H1 (cell line): ENCODE data around the gene STX4. TPM values are rescaled to one million over a fixed set of nuclear protein-coding genes. Genes with fewer than 3 reads are reported as not detected.

Experiments used
- CBX8 ChIP-seq: fragments of 300-800, 300-1000 bp; sonication (generic); IDR thresholded peaks from 2 replicates; pipeline ENCODE4 v1.7.1; 2016; ENCODE audit warnings: low read depth, low read length, borderline replicate concordance
- CHD7 ChIP-seq: fragments of 300-600 bp; sonication (generic); IDR thresholded peaks from 2 replicates; pipeline ENCODE4 v1.7.1; 2012; ENCODE audit warnings: low read length, moderate library complexity, mild to moderate bottlenecking, inconsistent platforms; ENCODE audit not compliant: insufficient replicate concordance
- CTCF ChIP-seq, 3 experiments: IDR thresholded peaks; 1 replicate in 2 of 3; 2 replicates in 1 of 3; pipeline versions ENCODE4 v1.5.1 to v1.6.1; 2011; ENCODE audit warnings: low read length in 3 of 3, mild to moderate bottlenecking in 3 of 3, inconsistent platforms in 2 of 3, low read depth in 1 of 3, moderate library complexity in 1 of 3; ENCODE audit not compliant: insufficient read depth in 1 of 3; ENCODE audit errors: control extremely low read depth in 1 of 3
- RXRA ChIP-seq: IDR thresholded peaks from 2 replicates; pipeline ENCODE4 v1.6.1; 2011; ENCODE audit warnings: low read depth, mild to moderate bottlenecking, low read length, moderate library complexity; ENCODE audit not compliant: insufficient read depth
- TBP ChIP-seq: IDR thresholded peaks from 2 replicates; pipeline ENCODE4 v1.6.1; 2011; ENCODE audit warnings: low read depth, low read length, improper control_type of control experiment
- TCF12 ChIP-seq: IDR thresholded peaks from 2 replicates; pipeline ENCODE4 v1.6.1; 2011; ENCODE audit warnings: low read depth, mild to moderate bottlenecking, low read length
- polyA plus RNA-seq, 7 experiments: library from polyadenylated mRNA; depleted of rRNA in 3 of 7; stranded (reverse) in 5 of 7; unstranded in 2 of 7; fragments of >200 nt in 5 of 7; fragments of 200-250 nt in 2 of 7; gene quantifications; 1 replicate in 5 of 7; 2 replicates in 1 of 7; 4 replicates in 1 of 7; pipeline versions ENCODE4 v1.2.1 to v1.2.3, GENCODE V29; 2011 to 2013; ENCODE audit warnings: missing spikeins in 2 of 7, mixed read lengths in 2 of 7
- total RNA-seq: library from RNA; stranded (reverse); fragmentation: NEBNext Ultra II Directional; extraction: Animal tissue kit (Norgen Biotek cat#: 25700); gene quantifications from 2 replicates; pipeline ENCODE4 v1.2.1, GENCODE V29; 2021

The STX4 gene
- total and polyA plus RNA-seq, 2 of the 8 experiments (the other 6 are each of a cell fraction or from before 2014, with no cell fraction given): 25.8 to 32.3 TPM

DNA sequence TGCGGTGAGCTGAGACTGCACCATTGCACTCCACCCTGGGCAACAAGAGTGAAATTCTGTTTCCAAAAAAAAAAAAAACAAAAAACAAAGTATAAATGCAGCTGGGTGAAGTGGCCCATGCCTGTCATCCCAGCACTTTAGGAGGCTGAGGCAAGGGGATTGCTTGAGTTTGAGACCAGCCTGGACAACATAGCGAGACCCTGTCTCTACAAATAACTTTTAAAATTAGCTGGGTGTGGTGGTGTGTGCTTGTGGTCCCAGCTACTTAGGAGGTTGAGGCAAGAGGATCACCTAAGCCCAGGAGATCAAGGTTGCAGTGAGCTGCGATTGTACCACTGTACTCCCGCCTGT lies 10.1 kb upstream of the STX4 start (continued):
- no peak for TF ChIP-seq CHD7
- TF ChIP-seq TCF12: no peak
- TF ChIP-seq TBP: no peak
- TF ChIP-seq CTCF (IDR thresholded peaks at IDR 0.05; ENCODE audit: control extremely low read depth in 1 of 3, insufficient read depth in 1 of 3, low read depth in 1 of 3, low read length in 3 of 3): no peak
- no peak for TF ChIP-seq CBX8
- TF ChIP-seq RXRA: no peak
- TF ChIP-seq, all 59 proteins: peak for 0
